H9 (cell line): ENCODE data around the gene CHMP4B. TPM values are rescaled to one million over a fixed set of nuclear protein-coding genes. Genes with fewer than 3 reads are reported as not detected.

Experiments used
- DNase-seq: peaks from one replicate; pipeline ENCODE4 v3.0.0-alpha.2; 2017
- H2AFZ ChIP-seq: one replicate; pipeline ENCODE4 v1.6.1; 2013; ENCODE audit warnings: mild to moderate bottlenecking, low read length, control low read depth, moderate library complexity
- H2AK5ac ChIP-seq: 2 replicates; pipeline ENCODE4 v1.6.1; 2013; ENCODE audit warnings: low read length, control low read depth, mixed read lengths; ENCODE audit not compliant: insufficient read length
- H2BK120ac ChIP-seq: one replicate; pipeline ENCODE4 v1.6.1; 2013; ENCODE audit warnings: low read depth, mild to moderate bottlenecking, low read length, control low read depth, inconsistent platforms; ENCODE audit not compliant: poor library complexity, severe bottlenecking
- H2BK12ac ChIP-seq: 2 replicates; pipeline ENCODE4 v1.6.1; 2013; ENCODE audit warnings: low read length, control low read depth, mixed read lengths, low read depth; ENCODE audit not compliant: insufficient read length
- H2BK15ac ChIP-seq: 2 replicates; pipeline ENCODE4 v1.6.1; 2013; ENCODE audit warnings: low read depth, low read length, control low read depth
- H2BK20ac ChIP-seq: one replicate; pipeline ENCODE4 v1.6.1; 2013; ENCODE audit warnings: low read depth, mild to moderate bottlenecking, low read length, control low read depth, inconsistent platforms; ENCODE audit not compliant: poor library complexity, severe bottlenecking
- H2BK5ac ChIP-seq: 2 replicates; pipeline ENCODE4 v1.6.1; 2013; ENCODE audit warnings: low read length, control low read depth, mixed read lengths; ENCODE audit not compliant: insufficient read length
- H3K14ac ChIP-seq: 2 replicates; pipeline ENCODE4 v1.6.1; 2013; ENCODE audit warnings: low read length, control low read depth; ENCODE audit not compliant: insufficient read depth
- H3K18ac ChIP-seq: 2 replicates; pipeline ENCODE4 v1.6.1; 2013; ENCODE audit warnings: low read depth, mild to moderate bottlenecking, mixed read lengths, low read length, control low read depth; ENCODE audit not compliant: insufficient read length
- H3K23ac ChIP-seq: 2 replicates; pipeline ENCODE4 v1.6.1; 2013; ENCODE audit warnings: low read length, control low read depth, mixed read lengths, low read depth; ENCODE audit not compliant: insufficient read length
- H3K23me2 ChIP-seq: 2 replicates; pipeline ENCODE4 v1.6.1; 2013; ENCODE audit warnings: low read depth, mild to moderate bottlenecking, mixed read lengths, low read length, control low read depth; ENCODE audit not compliant: insufficient read length, poor library complexity, severe bottlenecking
- H3K27ac ChIP-seq: 2 replicates; pipeline ENCODE4 v1.5.1; 2013; ENCODE audit warnings: low read length, control low read depth, mixed read lengths, low read depth; ENCODE audit not compliant: insufficient read length
- H3K27me3 ChIP-seq: 2 replicates; pipeline ENCODE4 v1.6.1; 2013; ENCODE audit warnings: low read length, control low read depth, inconsistent platforms; ENCODE audit not compliant: insufficient read depth
- H3K4ac ChIP-seq: 2 replicates; pipeline ENCODE4 v1.6.1; 2013; ENCODE audit warnings: low read depth, mild to moderate bottlenecking, control low read depth, inconsistent platforms, low read length, moderate library complexity
- H3K4me1 ChIP-seq: 2 replicates; pipeline ENCODE4 v1.6.1; 2013; ENCODE audit warnings: low read length, control low read depth, inconsistent platforms; ENCODE audit not compliant: insufficient read depth
- H3K4me2 ChIP-seq: 2 replicates; pipeline ENCODE4 v1.6.1; 2013; ENCODE audit warnings: low read length, control low read depth, mixed read lengths; ENCODE audit not compliant: insufficient read length, insufficient read depth
- H3K56ac ChIP-seq: 2 replicates; pipeline ENCODE4 v1.6.1; 2013; ENCODE audit warnings: low read depth, mild to moderate bottlenecking, mixed read lengths, low read length, control low read depth; ENCODE audit not compliant: insufficient read length
- H3K79me1 ChIP-seq: 2 replicates; pipeline ENCODE4 v1.6.1; 2013; ENCODE audit warnings: low read depth, mild to moderate bottlenecking, moderate library complexity, low read length, control low read depth, inconsistent platforms; ENCODE audit not compliant: insufficient read depth, poor library complexity, severe bottlenecking
- H3K79me2 ChIP-seq: 2 replicates; pipeline ENCODE4 v1.6.1; 2013; ENCODE audit warnings: low read length, control low read depth, inconsistent platforms; ENCODE audit not compliant: insufficient read depth
- H3K9ac ChIP-seq: 2 replicates; pipeline ENCODE4 v1.6.1; 2013; ENCODE audit warnings: low read length, control low read depth, mixed read lengths; ENCODE audit not compliant: insufficient read length; ENCODE audit errors: extremely low read depth
- H3K9me3 ChIP-seq: one replicate; pipeline ENCODE4 v1.6.1; 2013; ENCODE audit warnings: low read depth, low read length, inconsistent platforms; ENCODE audit not compliant: control insufficient read depth
- H3T11ph ChIP-seq: one replicate; pipeline ENCODE4 v1.6.1; 2013; ENCODE audit warnings: mild to moderate bottlenecking, low read length, control low read depth, inconsistent platforms
- H4K20me1 ChIP-seq: one replicate; pipeline ENCODE4 v1.6.1; 2013; ENCODE audit not compliant: control insufficient read depth, insufficient read length, insufficient read depth
- H4K5ac ChIP-seq: 2 replicates; pipeline ENCODE4 v1.6.1; 2013; ENCODE audit warnings: low read depth, mild to moderate bottlenecking, mixed read lengths, low read length, control low read depth; ENCODE audit not compliant: insufficient read length
- H4K8ac ChIP-seq: replicated peaks from 2 replicates; pipeline ENCODE4 v1.6.1; 2013; ENCODE audit warnings: low read length, control low read depth, mixed read lengths, low read depth; ENCODE audit not compliant: insufficient read length
- H4K91ac ChIP-seq: 2 replicates; pipeline ENCODE4 v1.6.1; 2013; ENCODE audit warnings: low read depth, mild to moderate bottlenecking, moderate library complexity, mixed read lengths, low read length, control low read depth; ENCODE audit not compliant: insufficient read length
- H3K27ac Mint-ChIP-seq, 3 experiments: 2 replicates in 2 of 3; 3 replicates in 1 of 3; pipeline ENCODE4 v1.8.0; 2020 to 2021; ENCODE audit warnings: mixed read lengths in 3 of 3, mild to moderate bottlenecking in 1 of 3, moderate library complexity in 1 of 3
- H3K27me3 Mint-ChIP-seq: 2 replicates; pipeline ENCODE4 v1.8.0; 2021; ENCODE audit warnings: low read depth, mild to moderate bottlenecking, moderate library complexity, mixed read lengths
- H3K36me3 Mint-ChIP-seq, 3 experiments: 2 replicates in 2 of 3; 3 replicates in 1 of 3; pipeline ENCODE4 v1.8.0; 2020 to 2021; ENCODE audit warnings: low read depth in 3 of 3, mixed read lengths in 3 of 3; ENCODE audit not compliant: insufficient read depth in 1 of 3
- H3K4me1 Mint-ChIP-seq, 2 experiments: 2 replicates each; pipeline ENCODE4 v1.8.0; 2020; ENCODE audit warnings: mixed read lengths in 2 of 2
- H3K4me3 Mint-ChIP-seq, 2 experiments: 2 replicates in 1 of 2; 3 replicates in 1 of 2; pipeline ENCODE4 v1.8.0; 2020 to 2021; ENCODE audit warnings: mild to moderate bottlenecking in 2 of 2, mixed read lengths in 2 of 2, moderate library complexity in 1 of 2
- H3K9me3 Mint-ChIP-seq, 2 experiments: 2 replicates in 1 of 2; 3 replicates in 1 of 2; pipeline ENCODE4 v1.8.0; 2020; ENCODE audit warnings: mild to moderate bottlenecking in 2 of 2, mixed read lengths in 2 of 2, moderate library complexity in 1 of 2
- CTCF ChIP-seq: fragments of 200-600 bp; sonication (generic); conservative IDR thresholded peaks from 3 replicates; pipeline ENCODE4 v1.8.0; 2021; ENCODE audit warnings: antibody characterized with exemption, mild to moderate bottlenecking
- WGBS: extraction: QIAGEN DNeasy Blood & Tissue Kit; methylation state at CpG from one replicate; pipeline ENCODE4 v1.1.7; 2013; ENCODE audit warnings: missing lambda C conversion rate, low lambda C conversion rate, mixed read lengths; ENCODE audit not compliant: insufficient read length; ENCODE audit errors: extremely low coverage; 5-methylcytosine and 5-hydroxymethylcytosine counted together
- total RNA-seq: library from RNA; stranded (reverse); gene quantifications from 2 replicates; pipeline ENCODE4 v1.2.1, GENCODE V29; 2021

CHMP4B gene
- total RNA-seq, 1 experiment from 2014 or later = 94.9 TPM

- H3K27ac ChIP-seq = no peak overlapping the region
- WGBS = no CpG with 5 or more reads among the region's 8 CpGs
- Mint-ChIP-seq H3K36me3 (no peaks in the 10 kb centered on the region), H3K4me1 (peaks cover 11 to 12% of the 10 kb centered on the region in 2 experiments), H3K27me3 (peaks cover 12% of the 10 kb centered on the region), H3K27ac (no peak overlapping the region; a peak in 1 of 7 replicates), H3K9me3 (no peaks in the 10 kb centered on the region), H3K4me3 (no peak overlapping the region)
- H2AK5ac ChIP-seq = no peak overlapping the region
- DNase-seq = no peak
- H2BK20ac ChIP-seq = no peak overlapping the region
- no peaks in the 10 kb centered on the region for H3K4me1 ChIP-seq
- H2AFZ ChIP-seq = no peak overlapping the region
- no peak overlapping the region for H4K91ac ChIP-seq
- TF ChIP-seq CTCF = peak; percentile 76
- H4K5ac ChIP-seq = no peak overlapping the region
- H3K9ac ChIP-seq = no peak overlapping the region
- no peaks in the 10 kb centered on the region for H3K79me2 ChIP-seq
- no peaks in the 10 kb centered on the region for H3K23me2 ChIP-seq
- no peak overlapping the region for H2BK12ac ChIP-seq
- no peak overlapping the region for H3K56ac ChIP-seq
- H3K79me1 ChIP-seq = no peaks in the 10 kb centered on the region
- H3T11ph ChIP-seq = no peak overlapping the region
- H3K4me2 ChIP-seq = no peak overlapping the region
- H3K9me3 ChIP-seq = no peaks in the 10 kb centered on the region
- no peak overlapping the region for H3K18ac ChIP-seq
- no peaks in the 10 kb centered on the region for H3K27me3 ChIP-seq
- no peak overlapping the region for H3K23ac ChIP-seq
- no peak overlapping the region for H2BK15ac ChIP-seq
- no peak overlapping the region for H3K4ac ChIP-seq
- H4K20me1 ChIP-seq = no peaks in the 10 kb centered on the region
- H4K8ac ChIP-seq = no peak overlapping the region
- H2BK5ac ChIP-seq = no peak overlapping the region
- no peak overlapping the region for H2BK120ac ChIP-seq
- no peak overlapping the region for H3K14ac ChIP-seq
Measured at GRCh38 chr20:33897313-33897912, 86.3 kb downstream of the CHMP4B start.
